Osteoblast (primary cell): Measurements from ENCODE around the gene CDH26. TPM values are rescaled to one million over a fixed set of nuclear protein-coding genes. Genes with fewer than 3 reads are reported as not detected.

Experiments
- DNase-seq: peaks from one replicate; pipeline ENCODE4 v3.0.0; 2011; ENCODE audit warnings: low spot score, mixed read lengths; ENCODE audit not compliant: insufficient read length; ENCODE audit errors: missing footprints
- H2AFZ ChIP-seq: 2 replicates; pipeline ENCODE4 v1.6.0; 2011; ENCODE audit warnings: mild to moderate bottlenecking, low read length
- H3K27ac ChIP-seq: 2 replicates; pipeline ENCODE4 v1.5.1; 2011; ENCODE audit warnings: mild to moderate bottlenecking, low read depth, low read length, moderate library complexity
- H3K27me3 ChIP-seq: 2 replicates; pipeline ENCODE4 v1.6.0; 2012; ENCODE audit warnings: mild to moderate bottlenecking, control low read depth, inconsistent platforms, low read length, moderate library complexity; ENCODE audit not compliant: insufficient read depth
- H3K36me3 ChIP-seq: 2 replicates; pipeline ENCODE4 v1.5.1; 2011; ENCODE audit warnings: mild to moderate bottlenecking, low read length, control low read depth, moderate library complexity; ENCODE audit not compliant: insufficient read depth
- H3K4me1 ChIP-seq: 2 replicates; pipeline ENCODE4 v1.5.1; 2011; ENCODE audit warnings: mild to moderate bottlenecking, low read length, control low read depth, moderate library complexity; ENCODE audit not compliant: insufficient read depth
- H3K4me2 ChIP-seq: 2 replicates; pipeline ENCODE4 v1.6.0; 2011; ENCODE audit warnings: mild to moderate bottlenecking, low read length; ENCODE audit not compliant: insufficient read depth
- H3K4me3 ChIP-seq: fragments of 200-600 bp; sonication (generic); 3 replicates; pipeline ENCODE4 v1.5.1; 2012; ENCODE audit warnings: mild to moderate bottlenecking, low read length, inconsistent platforms; ENCODE audit not compliant: insufficient read depth
- H3K79me2 ChIP-seq: 2 replicates; pipeline ENCODE4 v1.6.0; 2012; ENCODE audit warnings: mild to moderate bottlenecking, low read length, control low read depth, inconsistent platforms; ENCODE audit not compliant: insufficient read depth
- H3K9me3 ChIP-seq: 2 replicates; pipeline ENCODE4 v1.5.1; 2011; ENCODE audit warnings: low read depth, low read length, control low read depth
- H4K20me1 ChIP-seq: 2 replicates; pipeline ENCODE4 v1.6.0; 2012; ENCODE audit warnings: mild to moderate bottlenecking, low read length, control low read depth; ENCODE audit not compliant: insufficient read depth
- total RNA-seq: library from RNA; depleted of rRNA; stranded (reverse); fragments of >200 nt; gene quantifications from 2 replicates; pipeline ENCODE4 v1.2.3, GENCODE V29; 2012
- TF ChIP-seq, protein P1 (sequence below): IDR thresholded peaks from 2 replicates; pipeline ENCODE4 v1.5.1; 2011; ENCODE audit warnings: mild to moderate bottlenecking, low read depth, low read length, moderate library complexity; ENCODE audit errors: extremely low read depth

The CDH26 gene
- total RNA-seq, 1 donor: under 0.01 TPM

- Histone ChIP-seq H3K27me3 (no peaks in the 10 kb centered on the region), H4K20me1 (no peaks in the 10 kb centered on the region), H2AFZ (no peak overlapping the region), H3K79me2 (no peaks in the 10 kb centered on the region), H3K4me3 (no peak overlapping the region), H3K4me1 (no peaks in the 10 kb centered on the region), H3K36me3 (no peaks in the 10 kb centered on the region), H3K9me3 (no peaks in the 10 kb centered on the region), H3K27ac (no peak overlapping the region), H3K4me2 (no peak overlapping the region)
- no peak for DNase-seq
- TF ChIP-seq, protein P1, sequence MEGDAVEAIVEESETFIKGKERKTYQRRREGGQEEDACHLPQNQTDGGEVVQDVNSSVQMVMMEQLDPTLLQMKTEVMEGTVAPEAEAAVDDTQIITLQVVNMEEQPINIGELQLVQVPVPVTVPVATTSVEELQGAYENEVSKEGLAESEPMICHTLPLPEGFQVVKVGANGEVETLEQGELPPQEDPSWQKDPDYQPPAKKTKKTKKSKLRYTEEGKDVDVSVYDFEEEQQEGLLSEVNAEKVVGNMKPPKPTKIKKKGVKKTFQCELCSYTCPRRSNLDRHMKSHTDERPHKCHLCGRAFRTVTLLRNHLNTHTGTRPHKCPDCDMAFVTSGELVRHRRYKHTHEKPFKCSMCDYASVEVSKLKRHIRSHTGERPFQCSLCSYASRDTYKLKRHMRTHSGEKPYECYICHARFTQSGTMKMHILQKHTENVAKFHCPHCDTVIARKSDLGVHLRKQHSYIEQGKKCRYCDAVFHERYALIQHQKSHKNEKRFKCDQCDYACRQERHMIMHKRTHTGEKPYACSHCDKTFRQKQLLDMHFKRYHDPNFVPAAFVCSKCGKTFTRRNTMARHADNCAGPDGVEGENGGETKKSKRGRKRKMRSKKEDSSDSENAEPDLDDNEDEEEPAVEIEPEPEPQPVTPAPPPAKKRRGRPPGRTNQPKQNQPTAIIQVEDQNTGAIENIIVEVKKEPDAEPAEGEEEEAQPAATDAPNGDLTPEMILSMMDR: no peak
These were observed 41.3 kb downstream of the CDH26 start for GRCh38 chr20:59999502-59999901.

DNA sequence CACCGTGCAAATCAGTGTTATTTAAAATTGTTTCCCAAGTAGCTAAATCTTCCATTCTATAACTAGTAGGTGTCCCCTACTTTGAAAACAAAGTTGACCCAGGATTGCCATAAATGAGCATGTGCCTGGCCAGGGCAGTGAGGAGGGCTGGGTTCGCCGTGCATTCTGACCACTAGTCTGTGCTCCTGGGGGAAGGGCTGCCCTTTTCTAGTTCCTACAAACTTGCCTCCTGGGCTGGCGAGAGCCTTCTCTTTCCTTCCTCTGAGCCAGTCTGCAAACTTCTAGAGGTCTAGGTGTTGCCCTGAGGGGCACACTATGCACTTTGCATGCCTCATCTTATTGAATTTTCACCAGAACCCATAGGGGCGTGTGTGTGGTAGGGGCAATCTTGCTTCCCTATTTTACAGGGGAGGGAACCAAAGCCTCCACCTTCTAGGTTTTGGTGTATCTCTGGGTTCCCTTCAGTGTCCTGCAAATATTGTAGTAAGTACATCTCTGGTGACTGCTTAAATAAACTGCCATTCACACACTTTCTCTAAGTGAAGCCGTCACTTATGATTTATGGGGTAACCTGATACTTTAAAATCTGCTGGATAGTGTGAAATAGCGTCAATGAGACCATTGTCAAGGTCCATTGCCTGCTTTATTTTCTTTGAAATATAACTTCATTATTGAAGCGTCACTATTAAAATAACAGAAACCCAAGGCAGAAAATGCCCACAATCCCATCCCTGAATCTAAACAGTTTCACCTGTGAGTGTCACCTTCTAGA, 42.2 kb downstream of the CDH26 start:
- Histone ChIP-seq H3K79me2 (no peaks in the 10 kb centered on the region), H2AFZ (no peak overlapping the region), H3K36me3 (no peaks in the 10 kb centered on the region), H3K4me2 (no peak overlapping the region), H3K4me1 (no peaks in the 10 kb centered on the region), H4K20me1 (no peaks in the 10 kb centered on the region), H3K9me3 (no peaks in the 10 kb centered on the region), H3K27me3 (no peaks in the 10 kb centered on the region), H3K4me3 (no peak overlapping the region), H3K27ac (no peak overlapping the region)
- no peak for DNase-seq
- TF ChIP-seq, protein P1: no peak

DNA sequence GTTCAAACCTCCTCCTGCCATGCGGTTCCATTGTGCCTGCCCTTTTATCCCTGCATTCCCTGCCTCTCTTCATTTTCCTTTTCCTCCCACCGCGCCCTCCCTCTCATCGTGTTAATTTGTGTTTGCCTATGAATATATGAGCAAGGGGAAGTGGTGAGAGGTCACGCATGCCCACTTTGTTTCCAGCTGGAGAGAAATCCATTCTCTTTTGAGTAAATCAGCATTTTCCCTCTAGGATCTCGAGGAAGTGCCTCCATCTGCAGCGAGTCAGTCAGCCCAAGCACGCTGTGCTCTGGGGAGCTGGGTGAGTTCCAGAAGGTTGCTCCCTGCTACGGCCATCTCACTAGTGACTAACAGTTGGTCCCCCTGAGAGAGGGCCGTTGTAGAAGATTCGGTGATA, 42.9 kb downstream of the CDH26 start:
- no peak overlapping the region for H2AFZ ChIP-seq
- H4K20me1 ChIP-seq: no peaks in the 10 kb centered on the region
- no peak overlapping the region for H3K4me2 ChIP-seq
- H3K27ac ChIP-seq: no peak overlapping the region
- H3K27me3 ChIP-seq: no peaks in the 10 kb centered on the region
- no peaks in the 10 kb centered on the region for H3K9me3 ChIP-seq
- DNase-seq: no peak
- no peaks in the 10 kb centered on the region for H3K36me3 ChIP-seq
- no peak overlapping the region for H3K4me3 ChIP-seq
- no peaks in the 10 kb centered on the region for H3K4me1 ChIP-seq
- H3K79me2 ChIP-seq: no peaks in the 10 kb centered on the region
- TF ChIP-seq, protein P1: no peak

- Histone ChIP-seq H3K4me1 (no peaks in the 10 kb centered on the region), H3K79me2 (no peaks in the 10 kb centered on the region), H3K4me3 (no peak overlapping the region), H3K27ac (no peak overlapping the region), H3K4me2 (no peak overlapping the region), H2AFZ (no peak overlapping the region), H3K27me3 (no peaks in the 10 kb centered on the region), H3K36me3 (no peaks in the 10 kb centered on the region), H4K20me1 (no peaks in the 10 kb centered on the region), H3K9me3 (no peaks in the 10 kb centered on the region)
- TF ChIP-seq, protein P1: no peak
- DNase-seq: no peak
These were observed 45.6 kb downstream of the CDH26 start for GRCh38 chr20:60003776-60004175.
